ENCODE data around the gene FOLR3. TPM values are rescaled to one million over a fixed set of nuclear protein-coding genes. Genes with fewer than 3 reads are reported as not detected.

Gene FOLR3
- total and polyA plus RNA-seq, 9 of the 15 experiments (the other 6 are each of a cell fraction or from before 2014, with no cell fraction given), result not detected

- TF ChIP-seq CREB3L1 (IDR thresholded peaks at IDR 0.05; ENCODE audit: borderline replicate concordance, low read depth) (0 out of 2 replicates have a peak, but pooled peaks have one; percentile 7), SIX5 (IDR thresholded peaks at IDR 0.05; ENCODE audit: borderline replicate concordance in 1 of 2, insufficient read depth in 1 of 2, low read depth in 1 of 2, low read length in 2 of 2) (no peak), ARID2 (IDR thresholded peaks at IDR 0.05) (no peak), E2F1 (CRISPR knock-in tag; IDR thresholded peaks at IDR 0.05) (no peak), MAFF (IDR thresholded peaks at IDR 0.05; ENCODE audit: low read length) (no peak), CHD1 (IDR thresholded peaks at IDR 0.05; ENCODE audit: low read length) (peak; percentile 78), ZNF584 (CRISPR knock-in tag; IDR thresholded peaks at IDR 0.05; ENCODE audit: low read depth) (no peak), ZNF644 (tag; IDR thresholded peaks at IDR 0.05; ENCODE audit: low read depth) (0 out of 2 replicates have a peak, but pooled peaks have one; percentile 1)
- TF ChIP-seq, protein P1, sequence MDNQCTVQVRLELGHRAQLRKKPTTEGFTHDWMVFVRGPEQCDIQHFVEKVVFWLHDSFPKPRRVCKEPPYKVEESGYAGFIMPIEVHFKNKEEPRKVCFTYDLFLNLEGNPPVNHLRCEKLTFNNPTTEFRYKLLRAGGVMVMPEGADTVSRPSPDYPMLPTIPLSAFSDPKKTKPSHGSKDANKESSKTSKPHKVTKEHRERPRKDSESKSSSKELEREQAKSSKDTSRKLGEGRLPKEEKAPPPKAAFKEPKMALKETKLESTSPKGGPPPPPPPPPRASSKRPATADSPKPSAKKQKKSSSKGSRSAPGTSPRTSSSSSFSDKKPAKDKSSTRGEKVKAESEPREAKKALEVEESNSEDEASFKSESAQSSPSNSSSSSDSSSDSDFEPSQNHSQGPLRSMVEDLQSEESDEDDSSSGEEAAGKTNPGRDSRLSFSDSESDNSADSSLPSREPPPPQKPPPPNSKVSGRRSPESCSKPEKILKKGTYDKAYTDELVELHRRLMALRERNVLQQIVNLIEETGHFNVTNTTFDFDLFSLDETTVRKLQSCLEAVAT (IDR thresholded peaks at IDR 0.05), result no peak
Observed at GRCh38 chr11:72102631-72102945, 32.9 kb upstream of the FOLR3 start (continued).
